Testis (tissue), 3 donors: ENCODE measurements around the gene PTPN2. TPM values are rescaled to one million over a fixed set of nuclear protein-coding genes. Genes with fewer than 3 reads are reported as not detected.
"Not testable (repeated sequence)": the region's sequence is repeated elsewhere in the genome, so short reads cannot be mapped to it uniquely, and the experiment has no call there.

Source experiments
- DNase-seq: peaks from one replicate; pipeline ENCODE4 v3.0.0-alpha.2; 2019
- H3K27ac ChIP-seq, 2 donors: fragments of 200-600 bp; sonication (generic); one replicate each; pipeline ENCODE4 v1.5.1; 2019
- H3K27me3 ChIP-seq: fragments of 200-600 bp; sonication (generic); one replicate; pipeline ENCODE4 v1.5.1; 2019
- H3K36me3 ChIP-seq: fragments of 200-600 bp; sonication (generic); one replicate; pipeline ENCODE4 v1.5.1; 2017; ENCODE audit warnings: low read depth; ENCODE audit errors: missing control alignments
- H3K4me1 ChIP-seq: fragments of 200-600 bp; sonication (generic); one replicate; pipeline ENCODE4 v1.5.1; 2019
- H3K4me3 ChIP-seq, 2 donors: fragments of 200-600 bp; sonication (generic); one replicate each; pipeline ENCODE4 v1.5.1; 2017 to 2019
- H3K9me3 ChIP-seq: fragments of 200-600 bp; sonication (generic); one replicate; pipeline ENCODE4 v1.5.1; 2017
- POLR2A ChIP-seq: fragments of 450-650 bp; IDR thresholded peaks from one replicate; pipeline ENCODE4 v1.6.1; 2017; ENCODE audit warnings: antibody characterized with exemption, mild to moderate bottlenecking, moderate library complexity
- WGBS, 2 donors: methylation state at CpG; one replicate each; pipeline ENCODE4 v1.1.5; 2018; 5-methylcytosine and 5-hydroxymethylcytosine counted together
- intact Hi-C: fragments of 100-400 bp; cut with DNase I; formaldehyde crosslinking; loops from one replicate; pipeline ENCODE4 v1.15.1; 2023; ENCODE audit warnings: low total_unique reads
- polyA plus RNA-seq: library from polyadenylated mRNA; stranded (reverse); fragments of 350-450 nt; fragmentation: Illumina TruSeq; extraction: RNeasy Lipid Tissue Mini Kit (QIAGEN cat#74804); gene quantifications from one replicate; pipeline ENCODE4 v1.2.3, GENCODE V29; 2014; ENCODE audit warnings: low read depth, low replicate concordance; ENCODE audit not compliant: insufficient read depth
- total RNA-seq, 2 donors: library from RNA; depleted of rRNA; stranded (reverse); fragments of >200 nt; gene quantifications; one replicate each; pipeline ENCODE4 v1.2.3, GENCODE V29; 2016
- TF ChIP-seq, protein P1 (sequence below), 3 experiments: fragments of 450-650 bp in 2 of 3; fragments of 200-600 bp in 1 of 3; sonication (generic) in 1 of 3; IDR thresholded peaks; one replicate each; pipeline ENCODE4 v1.5.1; 2016 to 2019; ENCODE audit warnings: antibody characterized with exemption in 3 of 3, mild to moderate bottlenecking in 2 of 3, moderate library complexity in 1 of 3

PTPN2 gene
- total and polyA plus RNA-seq, 3 donors from 2014 or later = 24.5 to 41.5 (median 37.4) TPM

- intact Hi-C loops = no loop called here
- no peak overlapping the region for H3K4me3 ChIP-seq
- DNase-seq = no peak
Measured at GRCh38 chr18:12907258-12907925, 23.4 kb upstream of the PTPN2 start.

DNA sequence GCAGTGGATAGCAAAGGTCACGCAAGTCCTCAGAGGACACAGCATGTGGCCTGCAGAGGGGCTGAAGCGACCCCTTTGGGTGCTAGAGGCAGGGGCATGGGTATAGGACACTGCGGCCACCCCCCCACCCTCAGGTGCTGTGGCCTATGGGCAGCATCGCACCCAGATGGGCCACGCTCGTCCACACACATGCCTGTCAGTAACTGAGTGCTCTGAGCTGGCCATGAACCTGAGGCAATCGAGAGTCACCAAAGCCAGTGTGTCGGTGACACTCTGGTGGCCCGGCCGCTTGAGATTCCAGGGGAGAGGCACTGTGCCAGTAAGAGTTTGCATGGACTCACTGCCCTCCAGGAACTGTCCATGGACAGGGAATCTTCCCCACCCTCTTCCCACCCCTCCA, 22.7 kb upstream of the PTPN2 start:
- 75 to 100% methylated on average over 1 to 10 of the region's 10 CpGs for WGBS, 2 donors
- no peaks in the 10 kb centered on the region for H3K9me3 ChIP-seq
- intact Hi-C loops = no loop called here
- no peak overlapping the region for H3K4me3 ChIP-seq
- TF ChIP-seq, protein P1, sequence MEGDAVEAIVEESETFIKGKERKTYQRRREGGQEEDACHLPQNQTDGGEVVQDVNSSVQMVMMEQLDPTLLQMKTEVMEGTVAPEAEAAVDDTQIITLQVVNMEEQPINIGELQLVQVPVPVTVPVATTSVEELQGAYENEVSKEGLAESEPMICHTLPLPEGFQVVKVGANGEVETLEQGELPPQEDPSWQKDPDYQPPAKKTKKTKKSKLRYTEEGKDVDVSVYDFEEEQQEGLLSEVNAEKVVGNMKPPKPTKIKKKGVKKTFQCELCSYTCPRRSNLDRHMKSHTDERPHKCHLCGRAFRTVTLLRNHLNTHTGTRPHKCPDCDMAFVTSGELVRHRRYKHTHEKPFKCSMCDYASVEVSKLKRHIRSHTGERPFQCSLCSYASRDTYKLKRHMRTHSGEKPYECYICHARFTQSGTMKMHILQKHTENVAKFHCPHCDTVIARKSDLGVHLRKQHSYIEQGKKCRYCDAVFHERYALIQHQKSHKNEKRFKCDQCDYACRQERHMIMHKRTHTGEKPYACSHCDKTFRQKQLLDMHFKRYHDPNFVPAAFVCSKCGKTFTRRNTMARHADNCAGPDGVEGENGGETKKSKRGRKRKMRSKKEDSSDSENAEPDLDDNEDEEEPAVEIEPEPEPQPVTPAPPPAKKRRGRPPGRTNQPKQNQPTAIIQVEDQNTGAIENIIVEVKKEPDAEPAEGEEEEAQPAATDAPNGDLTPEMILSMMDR (IDR thresholded peaks at IDR 0.05) = no peak
- TF ChIP-seq POLR2A = no peak
- DNase-seq = no peak
- peaks cover 8% of the 10 kb centered on the region for H3K4me1 ChIP-seq
- H3K36me3 ChIP-seq = no peaks in the 10 kb centered on the region
- H3K27me3 ChIP-seq = no peaks in the 10 kb centered on the region
- H3K27ac ChIP-seq = peak overlapping the region; percentile 44 to 59

More at GRCh38 chr18:12907258-12907925, 23.4 kb upstream of the PTPN2 start:
- Histone ChIP-seq H3K27me3 (no peaks in the 10 kb centered on the region), H3K36me3 (no peaks in the 10 kb centered on the region), H3K9me3 (no peaks in the 10 kb centered on the region), H3K27ac (peak overlapping the region; percentile 44 to 59), H3K4me1 (peaks cover 8% of the 10 kb centered on the region)
- 40% methylated on average over 7 to 8 of the region's 8 CpGs for WGBS, 2 donors
- no peak for TF ChIP-seq POLR2A
- TF ChIP-seq, protein P1 (IDR thresholded peaks at IDR 0.05) = no peak

DNA sequence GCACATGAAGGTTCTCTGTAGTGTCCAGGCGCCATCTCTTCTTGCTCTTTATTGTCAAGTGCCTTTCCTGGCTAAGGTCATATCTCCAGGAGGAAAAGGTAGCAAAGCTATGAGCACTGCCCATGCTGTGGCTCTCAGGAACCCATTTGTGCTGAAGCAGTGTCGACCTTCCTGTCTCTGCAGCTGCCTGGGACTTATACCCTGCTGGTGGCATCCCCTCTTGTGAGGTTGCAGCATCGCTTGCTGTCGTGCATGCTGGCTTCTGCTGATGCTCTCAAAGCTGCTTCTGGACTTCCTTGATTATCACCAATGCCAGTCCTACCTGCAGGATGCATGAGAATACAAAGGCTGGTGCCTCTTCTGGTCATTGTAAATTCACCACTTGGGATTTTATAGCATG, 22.1 kb upstream of the PTPN2 start:
- Histone ChIP-seq H3K4me1 (peaks cover 8% of the 10 kb centered on the region), H3K27ac (no peak overlapping the region), H3K4me3 (no peak overlapping the region), H3K9me3 (no peaks in the 10 kb centered on the region), H3K27me3 (no peaks in the 10 kb centered on the region), H3K36me3 (no peaks in the 10 kb centered on the region)
- no peak for DNase-seq
- intact Hi-C loops = no loop called here
- TF ChIP-seq POLR2A = no peak
- TF ChIP-seq, protein P1 (IDR thresholded peaks at IDR 0.05) = no peak
- 93 to 97% methylated on average over 4 of the region's 4 CpGs for WGBS, 2 donors

GRCh38 chr18:12904012-12904516, 20.0 kb upstream of the PTPN2 start:
- WGBS, 2 donors = 69 to 79% methylated on average over 8 of the region's 8 CpGs
- no peak overlapping the region for H3K4me3 ChIP-seq
- DNase-seq = no peak
- H3K36me3 ChIP-seq = no peaks in the 10 kb centered on the region
- intact Hi-C loops = no loop called here
- H3K4me1 ChIP-seq = peaks cover 8% of the 10 kb centered on the region
- H3K27me3 ChIP-seq = no peaks in the 10 kb centered on the region
- TF ChIP-seq POLR2A = no peak
- TF ChIP-seq, protein P1 (IDR thresholded peaks at IDR 0.05) = no peak
- H3K9me3 ChIP-seq = no peaks in the 10 kb centered on the region
- H3K27ac ChIP-seq = no peak overlapping the region

DNA sequence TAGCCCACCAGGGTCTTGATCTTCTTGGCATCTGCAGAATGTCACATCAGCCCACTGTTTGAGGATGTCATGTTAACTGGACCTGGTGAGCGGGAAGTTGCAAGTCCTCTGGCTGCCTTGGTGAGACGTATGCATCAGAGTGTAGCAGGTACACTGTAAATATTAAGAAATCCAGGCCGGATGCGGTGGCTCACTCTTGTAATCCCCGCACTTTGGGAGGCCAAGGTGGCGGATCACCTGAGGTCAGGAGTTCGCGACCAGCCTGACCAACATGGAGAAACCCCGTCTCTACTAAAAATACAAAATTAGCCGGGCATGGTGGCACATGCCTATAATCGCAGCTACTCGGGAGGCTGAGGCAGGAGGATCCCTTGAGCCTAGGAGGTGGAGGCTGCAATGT, 17.2 kb upstream of the PTPN2 start:
- H3K9me3 ChIP-seq, H3K27me3 ChIP-seq, DNase-seq, H3K36me3 ChIP-seq, H3K4me1 ChIP-seq, H3K4me3 ChIP-seq, intact Hi-C loops, H3K27ac ChIP-seq: not testable (repeated sequence)
- WGBS, 2 donors = 89 to 94% methylated on average over 12 of the region's 12 CpGs

DNA sequence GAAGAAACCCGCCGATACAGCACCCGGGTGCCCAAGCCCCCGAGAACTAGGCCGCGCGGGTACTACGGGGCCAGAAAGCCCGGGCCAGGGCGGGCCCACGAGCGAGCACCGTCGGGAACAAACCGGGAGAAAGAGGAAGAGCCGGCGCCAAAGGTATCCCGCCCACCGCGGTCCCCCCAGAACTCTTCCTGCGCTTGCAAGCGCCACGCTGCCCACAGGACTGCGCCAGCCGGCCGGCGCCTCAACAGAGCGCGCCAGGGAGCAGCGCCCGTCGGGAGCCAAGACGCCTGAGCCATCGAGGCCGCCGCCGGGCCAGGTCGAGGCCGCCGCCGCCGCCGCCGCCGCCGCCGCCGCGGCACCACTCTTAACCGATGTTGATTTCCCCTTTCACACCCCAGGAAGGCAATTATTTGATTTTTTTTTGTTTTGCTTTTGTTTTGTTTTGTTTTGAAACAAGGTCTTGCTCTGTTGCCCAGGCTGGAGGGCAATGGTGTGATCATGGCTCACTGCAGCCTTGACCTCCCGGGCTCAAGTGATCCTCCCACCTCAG, 12.8 kb upstream of the PTPN2 start:
- DNase-seq, H3K36me3 ChIP-seq, H3K9me3 ChIP-seq, H3K27ac ChIP-seq, H3K27me3 ChIP-seq, intact Hi-C loops, H3K4me1 ChIP-seq: not testable (repeated sequence)
- peak overlapping the region; percentile 13 to 36 for H3K4me3 ChIP-seq
- WGBS, 2 donors = 5 to 21% methylated on average over 35 to 39 of the region's 51 CpGs
